Endothelial cell of umbilical vein (primary cell): ENCODE measurements around the gene PGLYRP4. TPM values are rescaled to one million over a fixed set of nuclear protein-coding genes. Genes with fewer than 3 reads are reported as not detected.

Experiments
- BruUV-seq: library from RNA; stranded (reverse); fragments of 400-500 nt; replicated peaks from 2 replicates; lab custom pipeline; 2021; lab: Mats Ljungman, UMichigan
- CTCF ChIA-PET: fragments of 300-600, 350-600 bp; sonication (Branson Sonifier 250); formaldehyde crosslinking; loops from one replicate; lab custom pipeline; 2021; ENCODE audit warnings: antibody characterized with exemption, inconsistent platforms; lab: Charles Lee
- POLR2A ChIA-PET: fragments of 300-600, 350-600 bp; sonication (Branson Sonifier 250); formaldehyde crosslinking; loops from one replicate; lab custom pipeline; 2021; ENCODE audit warnings: antibody characterized with exemption, inconsistent platforms; lab: Charles Lee
- DNase-seq: peaks from one replicate; pipeline ENCODE4 v3.0.0-alpha.2; 2011; ENCODE audit warnings: low read depth, low spot score
- FAIRE-seq: peaks from 2 replicates; lab custom pipeline; 2011; peaks lifted over from hg19 to GRCh38; lab: Jason Lieb, UNC
- H2AFZ ChIP-seq: 2 replicates; pipeline ENCODE4 v1.6.0; 2012; ENCODE audit warnings: low read depth, low read length, control low read depth, inconsistent platforms
- H3K27ac ChIP-seq: 2 replicates; pipeline ENCODE4 v1.5.1; 2011; ENCODE audit warnings: low read depth, mild to moderate bottlenecking, control low read depth, low read length, moderate library complexity; ENCODE audit not compliant: insufficient read depth
- H3K27me3 ChIP-seq, 2 experiments: 2 replicates each; pipeline versions ENCODE4 v1.6.0 to v1.6.1; 2011; ENCODE audit warnings: low read length in 2 of 2, mixed read lengths in 1 of 2; ENCODE audit not compliant: control insufficient read depth in 2 of 2, insufficient read depth in 2 of 2
- H3K36me3 ChIP-seq, 2 experiments: 2 replicates in 1 of 2; 3 replicates in 1 of 2; pipeline ENCODE4 v1.5.1; 2011; ENCODE audit warnings: low read length in 2 of 2, mild to moderate bottlenecking in 1 of 2, moderate library complexity in 1 of 2; ENCODE audit not compliant: control insufficient read depth in 2 of 2, insufficient read depth in 2 of 2; ENCODE audit errors: extremely low read depth in 1 of 2
- H3K4me1 ChIP-seq: 3 replicates; pipeline ENCODE4 v1.5.1; 2011; ENCODE audit warnings: mild to moderate bottlenecking, low read length; ENCODE audit not compliant: control insufficient read depth, insufficient read depth; ENCODE audit errors: extremely low read depth
- H3K4me2 ChIP-seq: 2 replicates; pipeline ENCODE4 v1.6.1; 2011; ENCODE audit warnings: low read length, control low read depth, mixed read lengths; ENCODE audit not compliant: insufficient read depth
- H3K4me3 ChIP-seq, 3 experiments: fragments of 200-600 bp in 1 of 3; sonication (generic), shearing (Covaris generic) in 1 of 3; replicated peaks in 1 of 3; 2 replicates each; pipeline ENCODE4 v1.5.1; 2011 to 2016; ENCODE audit warnings: control low read depth in 3 of 3, low read length in 3 of 3, mild to moderate bottlenecking in 2 of 3, inconsistent platforms in 1 of 3, low read depth in 1 of 3, moderate library complexity in 1 of 3; ENCODE audit not compliant: insufficient read depth in 1 of 3
- H3K79me2 ChIP-seq: 2 replicates; pipeline ENCODE4 v1.6.0; 2012; ENCODE audit warnings: low read length, inconsistent platforms; ENCODE audit not compliant: control insufficient read depth, insufficient read depth
- H3K9ac ChIP-seq: replicated peaks from 2 replicates; pipeline ENCODE3; 2011; ENCODE audit warnings: low read length, control low read depth; ENCODE audit not compliant: insufficient read depth; ENCODE audit errors: extremely low read depth
- H3K9me1 ChIP-seq: replicated peaks from 3 replicates; pipeline ENCODE4 v1.6.0; 2011; ENCODE audit warnings: mild to moderate bottlenecking, low read length; ENCODE audit not compliant: control insufficient read depth, insufficient read depth; ENCODE audit errors: extremely low read depth
- H3K9me3 ChIP-seq: replicated peaks from 2 replicates; pipeline ENCODE4 v1.5.1; 2012; ENCODE audit warnings: low read length, inconsistent platforms; ENCODE audit not compliant: control insufficient read depth, insufficient read depth
- H4K20me1 ChIP-seq: replicated peaks from 2 replicates; pipeline ENCODE3; 2011; ENCODE audit warnings: mild to moderate bottlenecking, low read length; ENCODE audit not compliant: control insufficient read depth, insufficient read depth; ENCODE audit errors: extremely low read depth
- CTCF ChIP-seq, 2 donors: IDR thresholded peaks; 1 replicate in 1 of 2; 2 replicates in 1 of 2; pipeline ENCODE4 v1.5.1; 2011; ENCODE audit warnings: low read length in 2 of 2, mild to moderate bottlenecking in 2 of 2, moderate library complexity in 2 of 2, control low read depth in 1 of 2, inconsistent platforms in 1 of 2, low read depth in 1 of 2; ENCODE audit not compliant: insufficient read depth in 1 of 2; ENCODE audit errors: extremely low read depth in 1 of 2
- EZH2 ChIP-seq: IDR thresholded peaks from 2 replicates; pipeline ENCODE4 v1.6.1; 2012; ENCODE audit warnings: borderline replicate concordance, low read depth, mild to moderate bottlenecking, moderate library complexity, low read length, inconsistent platforms; ENCODE audit not compliant: severe bottlenecking
- FOS ChIP-seq: IDR thresholded peaks from 2 replicates; pipeline ENCODE4 v1.6.1; 2011; ENCODE audit warnings: mild to moderate bottlenecking, low read length, moderate library complexity, borderline replicate concordance; ENCODE audit not compliant: insufficient read depth
- GATA2 ChIP-seq: IDR thresholded peaks from 2 replicates; pipeline ENCODE4 v1.7.0; 2011; ENCODE audit warnings: low read depth, mild to moderate bottlenecking, moderate library complexity, mixed read lengths, low read length; ENCODE audit not compliant: insufficient read length, insufficient read depth
- JUN ChIP-seq: IDR thresholded peaks from 2 replicates; pipeline ENCODE4 v1.6.1; 2011; ENCODE audit warnings: borderline replicate concordance, low read depth; ENCODE audit not compliant: insufficient read length, insufficient read depth
- MYC ChIP-seq: IDR thresholded peaks from one replicate; pipeline ENCODE4 v1.6.1; 2011; ENCODE audit warnings: mild to moderate bottlenecking, low read depth, low read length
- POLR2A ChIP-seq: IDR thresholded peaks from 2 replicates; pipeline ENCODE4 v1.6.1; 2012; ENCODE audit warnings: low read depth, mild to moderate bottlenecking, control low read depth, low read length
- POLR2AphosphoS5 ChIP-seq: IDR thresholded peaks from 2 replicates; pipeline ENCODE4 v1.6.1; 2012; ENCODE audit warnings: low read depth, mild to moderate bottlenecking, control low read depth, low read length, moderate library complexity; ENCODE audit not compliant: insufficient read depth
- dilution Hi-C: fragments of 300-500 bp; cut with MboI; formaldehyde crosslinking; loops from one replicate; pipeline ENCODE4 v1.15.0; 2019; ENCODE audit warnings: low sequenced_read_pairs; ENCODE audit not compliant: extremely low pct_ligation_motif_present
- intact Hi-C: fragments of 100-400 bp; cut with micrococcal nuclease; formaldehyde crosslinking; loops from one replicate; pipeline ENCODE4 v1.10.0; 2022
- polyA plus RNA-seq, 4 experiments: library from polyadenylated mRNA; depleted of rRNA in 3 of 4; stranded (reverse) in 3 of 4; unstranded in 1 of 4; fragments of >200 nt; gene quantifications; 2 replicates each; pipeline versions ENCODE4 v1.2.1 to v1.2.3, GENCODE V29; 2011 to 2012; ENCODE audit warnings: missing spikeins in 1 of 4
- total RNA-seq: library from RNA; stranded (reverse); gene quantifications from 2 replicates; pipeline ENCODE4 v1.2.3, GENCODE V29; 2021
- TF ChIP-seq, protein P1 (sequence below): IDR thresholded peaks from 2 replicates; pipeline ENCODE4 v1.6.1; 2011; ENCODE audit not compliant: insufficient read depth, insufficient read length

PGLYRP4 gene
- total and polyA plus RNA-seq, 2 donors (not counting 3 experiments of a cell fraction or from before 2014, with no cell fraction given): not detected

GRCh38 chr1:153392258-153392657 lies 43.6 kb upstream of the PGLYRP4 start:
- intact Hi-C loops: no loop called here
- H3K9ac ChIP-seq: no peak overlapping the region
- no peak overlapping the region for H2AFZ ChIP-seq
- H3K4me1 ChIP-seq: no peaks in the 10 kb centered on the region
- no peak for FAIRE-seq
- H3K4me3 ChIP-seq: no peak overlapping the region
- H3K4me2 ChIP-seq: no peak overlapping the region
- CTCF ChIA-PET: no interaction called here
- no peaks in the 10 kb centered on the region for H3K79me2 ChIP-seq
- dilution Hi-C loops: no loop called here
- H3K9me3 ChIP-seq: no peaks in the 10 kb centered on the region
- DNase-seq: no peak
- H3K9me1 ChIP-seq: no peaks in the 10 kb centered on the region
- no peak for TF ChIP-seq POLR2A
- TF ChIP-seq JUN: no peak
- TF ChIP-seq POLR2AphosphoS5: no peak
- TF ChIP-seq EZH2: no peak
- no peak for TF ChIP-seq MYC
- TF ChIP-seq, protein P1, sequence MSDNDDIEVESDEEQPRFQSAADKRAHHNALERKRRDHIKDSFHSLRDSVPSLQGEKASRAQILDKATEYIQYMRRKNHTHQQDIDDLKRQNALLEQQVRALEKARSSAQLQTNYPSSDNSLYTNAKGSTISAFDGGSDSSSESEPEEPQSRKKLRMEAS: no peak
- no peak for TF ChIP-seq FOS
- TF ChIP-seq GATA2: no peak
- no peak for TF ChIP-seq CTCF (IDR thresholded peaks at IDR 0.05; ENCODE audit: extremely low read depth in 1 of 2, insufficient read depth in 1 of 2, low read depth in 1 of 2, low read length in 2 of 2)
- no peaks in the 10 kb centered on the region for H3K36me3 ChIP-seq
- BruUV-seq: no TSS peak
- no peaks in the 10 kb centered on the region for H3K27me3 ChIP-seq
- no peaks in the 10 kb centered on the region for H4K20me1 ChIP-seq
- no peak overlapping the region for H3K27ac ChIP-seq
- POLR2A ChIA-PET: no interaction called here
